GM13976 (cell line): ENCODE data around the gene NSMF.

Experiments
- DNase-seq: peaks from one replicate; pipeline ENCODE4 v3.0.0; 2012; ENCODE audit warnings: low spot score
- CTCF ChIP-seq: IDR thresholded peaks from 2 replicates; pipeline ENCODE4 v1.5.1; 2012; ENCODE audit warnings: borderline replicate concordance, mild to moderate bottlenecking; ENCODE audit not compliant: insufficient read depth; ENCODE audit errors: extremely low read depth, missing control alignments, control extremely low read depth
- in situ Hi-C: fragments of 300-500 bp; cut with MboI; formaldehyde crosslinking; loops from one replicate; pipeline ENCODE4 v1.12.0; 2022; ENCODE audit warnings: low sequenced_read_pairs, mixed read lengths, inconsistent platforms; ENCODE audit not compliant: unreplicated experiment

The NSMF gene

GRCh38 chr9:137459152-137459600, at the start of gene NSMF:
NSMF (minus strand) TSS chr9:137459334; CDS start chr9:137459102, 232 bp downstream.
- in situ Hi-C loops, result no loop called here
- peak; percentile 100 for DNase-seq
- TF ChIP-seq CTCF, result no peak

- in situ Hi-C loops, result no loop called here
- no peak for TF ChIP-seq CTCF
- DNase-seq, result no peak
Measured at GRCh38 chr9:137506702-137507171, 47.6 kb upstream of the NSMF start.

GRCh38 chr9:137506274-137506673, 47.1 kb upstream of the NSMF start:
- no peak for TF ChIP-seq CTCF
- DNase-seq, result no peak
- in situ Hi-C loops, result no loop called here

GRCh38 chr9:137505421-137506140, 46.4 kb upstream of the NSMF start:
- TF ChIP-seq CTCF, result no peak
- in situ Hi-C loops, result no loop called here
- DNase-seq, result no peak

- DNase-seq, result no peak
- no peak for TF ChIP-seq CTCF
- in situ Hi-C loops, result no loop called here
Measured at GRCh38 chr9:137504432-137504777, 45.3 kb upstream of the NSMF start.

GRCh38 chr9:137502008-137502911, 43.1 kb upstream of the NSMF start:
- no peak for TF ChIP-seq CTCF
- in situ Hi-C loops, result no loop called here
- DNase-seq, result peak; percentile 81
